C4-2B (cell line): ENCODE data around the gene EID2B.

Experiments used
- H3K27ac ChIP-seq: fragments of 450-650 bp; 2 replicates; pipeline ENCODE4 v1.5.1; 2017
- CTCF ChIP-seq: fragments of 450-650 bp; conservative IDR thresholded peaks from 2 replicates; pipeline ENCODE4 v1.5.1; 2017; ENCODE audit warnings: mild to moderate bottlenecking
- ZFX ChIP-seq: fragments of 450-650 bp; IDR thresholded peaks from 2 replicates; pipeline ENCODE4 v1.6.1; 2017

EID2B gene

GRCh38 chr19:39555883-39556282 is 23.2 kb upstream of the EID2B start:
- no peak overlapping the region for H3K27ac ChIP-seq
- TF ChIP-seq CTCF (no peak), ZFX (no peak)

GRCh38 chr19:39554701-39555311 is 22.2 kb upstream of the EID2B start:
- no peak overlapping the region for H3K27ac ChIP-seq
- TF ChIP-seq CTCF (no peak), ZFX (no peak)

- TF ChIP-seq ZFX, result no peak
- no peak for TF ChIP-seq CTCF
- no peak overlapping the region for H3K27ac ChIP-seq
Measured at GRCh38 chr19:39553082-39553652, 20.5 kb upstream of the EID2B start.

- no peak overlapping the region for H3K27ac ChIP-seq
- TF ChIP-seq ZFX, result no peak
- no peak for TF ChIP-seq CTCF
Measured at GRCh38 chr19:39550197-39550596, 17.5 kb upstream of the EID2B start.

- H3K27ac ChIP-seq, result no peak overlapping the region
- TF ChIP-seq CTCF (no peak), ZFX (no peak)
Measured at GRCh38 chr19:39546599-39546998, 13.9 kb upstream of the EID2B start.

- H3K27ac ChIP-seq, result no peak overlapping the region
- TF ChIP-seq CTCF (no peak), ZFX (no peak)
Measured at GRCh38 chr19:39544911-39545310, 12.3 kb upstream of the EID2B start.

- H3K27ac ChIP-seq, result no peak overlapping the region
- TF ChIP-seq CTCF (no peak), ZFX (no peak)
Measured at GRCh38 chr19:39544226-39544903, 11.7 kb upstream of the EID2B start.
